GM19099 (cell line): Measurements from ENCODE around the gene INO80.

Source experiments
- POLR2A ChIP-seq: IDR thresholded peaks from 3 replicates; pipeline ENCODE4 v1.6.1; 2011; ENCODE audit warnings: low read depth; ENCODE audit not compliant: insufficient read length; ENCODE audit errors: extremely low read depth

The INO80 gene

GRCh38 chr15:40929660-40930429, 186.2 kb downstream of the INO80 start:
- TF ChIP-seq POLR2A: no peak
